Measurements from ENCODE around the gene LRP6. TPM values are rescaled to one million over a fixed set of nuclear protein-coding genes. Genes with fewer than 3 reads are reported as not detected.

Gene LRP6
- total RNA-seq, 2 experiments from 2014 or later = 5.2 to 8.1 TPM

- Histone ChIP-seq H3K27ac (ENCODE audit: low read depth, low read length, poor library complexity, severe bottlenecking) (no peak overlapping the region), H2AFZ (ENCODE audit: low read length) (no peak overlapping the region), H4K20me1 (ENCODE audit: insufficient read depth, low read length) (no peaks in the 10 kb centered on the region), H3K4me3 (ENCODE audit: low read depth, low read length, poor library complexity, severe bottlenecking) (no peak overlapping the region), H3K4me1 (ENCODE audit: insufficient read depth, low read length, poor library complexity, severe bottlenecking) (no peaks in the 10 kb centered on the region), H3K4me2 (ENCODE audit: low read length) (no peak overlapping the region), H3K9me2 (ENCODE audit: insufficient read depth, low read length) (no peaks in the 10 kb centered on the region), H3K36me3 (ENCODE audit: insufficient read depth, low read length) (no peaks in the 10 kb centered on the region), H3K79me2 (ENCODE audit: insufficient read depth, low read depth, low read length) (no peaks in the 10 kb centered on the region), H3K9me3 (ENCODE audit: low read length) (no peaks in the 10 kb centered on the region)
- ChIA-PET POLR2A (no interaction called here), CTCF (ENCODE audit: unreplicated experiment) (no interaction called here)
- no peak for DNase-seq (ENCODE audit: low spot score)
- intact Hi-C loops (cut with micrococcal nuclease; ENCODE audit: unreplicated experiment) = no loop called here
- no TSS peak for BruUV-seq (replicated peaks)
- TF ChIP-seq CTCF (conservative IDR thresholded peaks at IDR 0.05; ENCODE audit: low read length) (no peak), EZH2phosphoT487 (IDR thresholded peaks at IDR 0.05; ENCODE audit: borderline replicate concordance, low read depth, low read length) (no peak)
These were observed 198.1 kb downstream of the LRP6 start for GRCh38 chr12:12068751-12069150.

Small RNAs within 50 kb of the gene (microRNA-seq; reads per million reads assigned to microRNA genes)
- not detected for gene MIR1244-4 (ENCODE audit: borderline replicate concordance)

Small RNAs within 50 kb of the gene (small RNA-seq; reads per million reads assigned to genes)
- not detected for gene RNU6-318P
- not detected for gene RNU6-545P

Other genes starting within 250 kb of the LRP6 start
- 0.10 TPM in 1 of 2 replicates, not detected in the other for gene BCL2L14, start 196.1 kb downstream of the LRP6 start, total RNA-seq (2014; rRNA removed; shearing (Covaris generic))
- gene BCL2L14, start 196.1 kb downstream of the LRP6 start, total RNA-seq (2022) = not detected in 2 replicates
- gene MANSC1, start 83.2 kb upstream of the LRP6 start, total RNA-seq (2014; rRNA removed; shearing (Covaris generic)) = not detected in 2 replicates
- gene MANSC1, start 83.2 kb upstream of the LRP6 start, total RNA-seq (2022) = 0.17 TPM in 1 of 2 replicates, not detected in the other
- gene BORCS5, start 90.0 kb upstream of the LRP6 start, total RNA-seq (2014; rRNA removed; shearing (Covaris generic)) = 9.6 and 10.4 TPM in 2 replicates
- gene BORCS5, start 90.0 kb upstream of the LRP6 start, total RNA-seq (2022) = 22.9 and 25.3 TPM in 2 replicates